GM21529 (cell line): ENCODE data around the gene CLSTN2.

ENCODE experiments used
- ATAC-seq: cut with Tn5 transposase; IDR thresholded peaks from one replicate; pipeline ENCODE4 v1.9.1; 2021; ENCODE audit not compliant: unreplicated experiment

Gene CLSTN2

DNA sequence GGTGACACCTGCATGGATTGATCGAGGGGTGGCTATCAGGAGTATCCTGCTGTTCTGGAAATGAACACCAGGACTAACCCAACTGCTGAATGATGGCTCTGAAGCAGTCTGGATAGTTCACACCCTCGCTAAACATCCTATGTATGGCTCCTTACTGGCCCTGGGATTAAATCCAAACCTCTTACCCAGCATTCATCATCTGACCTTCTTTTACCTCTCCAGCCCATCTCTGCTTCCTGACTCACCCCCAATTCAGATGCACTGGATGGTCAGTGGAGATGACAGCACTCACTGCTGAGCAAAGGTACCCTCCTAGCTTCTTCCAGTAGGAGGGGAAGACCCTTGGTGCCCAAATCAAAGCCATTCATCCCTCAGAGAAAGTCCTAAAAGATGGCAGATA is 507.6 kb downstream of the CLSTN2 start:
- ATAC-seq: no peak

DNA sequence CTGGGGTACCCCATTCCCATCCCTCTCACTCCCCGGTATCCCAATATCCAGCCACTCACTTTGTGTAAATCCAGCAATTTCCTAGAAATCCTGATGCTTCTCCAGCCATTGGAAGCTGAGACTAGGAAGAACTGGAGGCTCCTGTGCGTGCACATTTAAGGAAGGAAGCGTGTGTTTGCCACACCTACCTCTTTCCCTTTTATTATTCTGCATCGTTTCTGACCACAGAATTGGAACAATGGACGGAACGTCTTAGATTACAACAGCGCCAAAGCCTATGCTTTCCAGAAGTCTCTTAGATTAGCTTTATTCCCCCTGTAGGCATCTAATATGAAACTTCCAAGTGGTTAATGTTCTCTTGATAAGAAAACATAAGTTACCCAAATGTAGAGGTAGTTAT is 508.1 kb downstream of the CLSTN2 start:
- no peak for ATAC-seq

DNA sequence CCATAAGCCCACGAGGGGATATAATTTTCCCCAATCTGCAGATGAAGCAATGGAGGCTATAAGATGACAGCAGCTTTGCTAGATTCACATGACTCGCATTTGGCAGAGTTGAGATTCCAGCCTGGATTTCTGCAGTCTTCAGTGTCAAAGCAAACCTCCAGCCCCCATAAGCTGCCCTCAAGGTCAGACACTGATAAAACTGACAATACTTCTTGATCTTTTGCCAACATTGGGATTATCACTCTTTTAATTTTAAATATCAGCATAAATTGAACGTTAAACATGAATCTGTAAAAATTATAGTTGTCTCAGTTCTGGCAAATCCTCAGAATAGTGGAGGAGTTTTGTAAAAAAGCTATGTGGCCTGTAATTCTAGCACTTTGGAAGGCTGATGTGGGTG is 508.8 kb downstream of the CLSTN2 start:
- ATAC-seq: no peak

DNA sequence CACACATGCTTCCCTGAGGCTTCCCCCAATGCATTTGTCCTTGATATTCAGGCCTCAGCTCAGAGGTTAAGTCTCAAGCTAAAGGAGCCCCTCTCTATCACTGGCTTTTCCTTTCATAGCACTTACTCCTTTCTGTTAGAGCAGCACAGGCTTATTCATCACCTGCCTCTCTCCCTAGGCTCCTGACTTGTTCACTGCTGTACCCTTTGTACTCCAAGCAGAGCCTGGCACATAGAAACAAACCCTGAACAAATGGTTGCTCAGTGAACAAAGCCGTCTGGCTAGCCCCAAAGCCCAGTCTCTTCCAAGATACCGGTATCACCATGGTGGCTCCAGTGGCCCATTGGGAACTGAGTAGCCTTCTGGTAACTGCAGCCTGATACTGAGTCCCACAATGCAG is 511.7 kb downstream of the CLSTN2 start:
- ATAC-seq: no peak

DNA sequence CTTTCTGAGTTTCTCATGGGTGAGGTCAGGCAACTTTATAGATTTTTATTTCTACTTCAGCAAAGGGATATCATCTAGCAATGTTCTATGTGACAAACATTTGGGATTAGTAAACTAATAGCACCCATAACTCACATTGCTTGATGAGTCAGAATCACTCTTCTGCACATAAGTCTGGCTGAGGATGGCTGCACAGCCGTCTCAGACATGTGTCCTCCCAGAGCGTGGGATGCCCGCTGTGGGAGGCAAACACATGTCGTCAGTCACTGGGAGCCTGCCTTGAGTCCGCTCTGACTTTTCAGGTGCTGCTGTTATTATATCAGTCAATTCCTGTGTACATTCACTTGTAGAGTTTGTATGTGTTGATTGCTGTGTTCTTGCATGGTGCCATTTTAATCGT is 512.2 kb downstream of the CLSTN2 start:
- ATAC-seq: no peak

DNA sequence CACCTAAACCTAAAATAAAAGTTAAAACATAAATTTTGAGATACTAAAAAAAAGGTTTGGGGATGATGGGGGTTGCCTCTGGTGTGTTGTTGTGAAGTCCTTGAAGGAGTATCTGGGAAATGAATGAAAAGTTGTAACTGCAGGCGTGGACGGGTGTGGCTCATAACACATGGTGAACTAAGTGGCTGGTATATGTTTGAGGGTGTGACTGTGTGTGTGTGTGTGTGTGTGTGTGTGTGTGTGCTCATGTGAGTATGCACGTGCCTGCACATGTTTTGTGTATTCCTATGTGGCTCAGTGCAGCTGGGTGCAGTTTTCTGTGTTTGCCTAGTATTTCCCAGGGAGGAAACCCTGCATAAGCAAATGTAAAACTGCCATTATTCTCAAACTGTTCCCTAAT is 513.0 kb downstream of the CLSTN2 start:
- ATAC-seq: no peak

DNA sequence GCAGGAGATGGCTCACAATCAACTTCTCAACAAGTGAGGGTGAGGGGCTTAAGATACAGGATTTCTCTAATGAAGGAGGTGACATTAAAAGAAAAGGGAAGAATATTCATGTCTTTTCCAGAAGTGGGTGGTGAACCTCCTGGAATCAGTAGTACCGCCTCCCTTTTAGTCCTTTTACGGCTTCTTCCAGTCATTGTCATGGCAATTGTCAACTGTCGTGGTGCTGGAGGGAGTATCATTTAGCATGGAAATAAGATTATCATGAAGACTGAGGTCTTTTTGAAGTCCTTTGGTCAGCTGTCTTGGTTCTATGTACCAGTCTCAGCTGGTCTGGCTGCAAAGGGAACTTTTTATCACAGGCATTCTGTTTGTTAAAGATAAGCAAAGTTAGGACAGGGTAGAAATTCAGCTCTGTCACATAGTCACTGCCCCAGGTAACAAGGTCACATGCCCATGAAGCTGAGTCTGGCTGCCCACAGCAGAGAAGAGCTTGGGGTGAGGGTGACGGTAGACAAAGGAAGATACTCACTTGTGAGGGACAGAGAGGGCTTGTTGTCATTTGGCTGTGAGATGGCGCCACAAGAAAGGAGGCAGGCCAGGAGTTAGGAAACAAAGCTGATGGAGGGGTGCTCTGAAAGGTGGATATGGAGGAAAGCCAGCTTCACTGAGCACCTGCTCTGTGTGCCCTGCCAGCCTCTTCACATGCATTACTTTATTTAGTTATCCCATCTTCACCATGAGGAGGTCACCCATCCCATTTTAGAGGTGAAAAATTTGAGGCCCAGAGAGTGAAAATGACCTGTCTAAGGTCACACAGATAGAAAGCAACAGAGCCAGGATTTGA is 514.6 kb downstream of the CLSTN2 start:
- ATAC-seq: no peak

DNA sequence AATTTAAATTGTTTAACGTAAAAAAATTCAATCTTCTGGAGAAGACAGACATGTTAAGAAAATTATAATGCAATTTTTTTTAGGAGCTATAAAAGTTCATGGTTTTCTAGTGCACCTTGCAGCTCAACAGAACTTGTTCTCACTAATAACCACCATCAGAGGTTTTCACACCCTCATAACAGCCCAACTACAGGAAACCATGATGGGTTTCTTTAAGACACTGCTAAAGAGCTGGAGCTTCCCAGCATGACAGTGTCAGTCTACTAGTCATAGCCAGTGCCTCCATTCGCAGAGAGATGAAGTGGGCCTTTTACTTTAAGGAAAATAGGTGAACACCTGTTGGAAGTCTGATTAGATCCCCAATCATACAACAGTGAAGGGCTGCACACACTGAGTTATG is 518.8 kb downstream of the CLSTN2 start:
- no peak for ATAC-seq

DNA sequence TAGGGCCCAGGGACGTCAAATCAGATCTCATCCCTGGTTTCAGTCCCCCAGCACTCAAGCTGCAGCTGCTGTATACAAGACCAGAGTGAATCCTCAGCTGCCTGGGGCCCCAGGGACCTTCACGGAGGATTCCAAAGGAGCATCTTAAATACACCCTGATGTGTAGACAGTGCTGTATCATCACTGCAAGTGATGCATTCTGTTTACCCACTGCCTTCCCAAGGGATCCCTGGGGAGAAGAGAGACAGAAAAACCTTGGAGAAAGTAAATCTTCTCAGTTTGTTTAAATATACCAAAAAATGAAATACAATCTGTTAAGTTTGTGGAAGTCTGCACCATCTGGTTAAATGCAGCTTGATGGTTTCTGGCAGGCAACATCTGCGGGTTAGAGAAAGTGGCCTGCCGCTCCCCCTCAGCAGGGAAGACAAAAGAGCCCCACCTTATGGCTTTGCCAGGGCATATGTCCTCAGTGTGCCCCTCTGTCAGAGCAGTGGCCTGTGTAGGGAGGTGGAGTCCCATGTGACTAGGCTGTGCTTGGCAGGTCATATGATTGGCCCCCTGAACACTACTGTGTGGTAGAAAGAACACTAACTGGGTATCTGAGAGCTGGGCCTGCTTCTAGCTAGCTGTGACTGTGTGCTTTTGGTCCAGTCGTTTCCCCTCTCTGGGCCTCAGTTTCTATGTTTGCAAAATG is 520.7 kb downstream of the CLSTN2 start:
- ATAC-seq: no peak

DNA sequence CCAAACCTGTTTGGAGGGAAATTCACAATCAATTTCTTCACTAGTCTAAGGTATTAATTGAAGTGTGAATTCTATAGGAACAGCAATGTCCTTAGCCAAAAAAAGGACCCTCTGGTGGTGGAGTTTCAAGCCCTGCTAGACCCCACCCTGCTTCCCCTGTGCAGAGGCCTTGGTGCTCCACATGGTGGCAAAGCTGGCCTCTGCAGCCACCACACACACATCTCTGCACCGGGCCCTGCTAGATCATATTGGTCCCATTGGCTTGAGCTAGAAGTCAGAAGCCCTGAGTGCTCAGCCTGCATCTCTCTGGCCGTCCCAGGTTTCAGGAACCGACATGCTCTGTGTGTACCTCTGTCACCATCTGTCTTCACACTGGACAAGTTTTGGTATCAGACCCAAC is 522.0 kb downstream of the CLSTN2 start:
- ATAC-seq: no peak

DNA sequence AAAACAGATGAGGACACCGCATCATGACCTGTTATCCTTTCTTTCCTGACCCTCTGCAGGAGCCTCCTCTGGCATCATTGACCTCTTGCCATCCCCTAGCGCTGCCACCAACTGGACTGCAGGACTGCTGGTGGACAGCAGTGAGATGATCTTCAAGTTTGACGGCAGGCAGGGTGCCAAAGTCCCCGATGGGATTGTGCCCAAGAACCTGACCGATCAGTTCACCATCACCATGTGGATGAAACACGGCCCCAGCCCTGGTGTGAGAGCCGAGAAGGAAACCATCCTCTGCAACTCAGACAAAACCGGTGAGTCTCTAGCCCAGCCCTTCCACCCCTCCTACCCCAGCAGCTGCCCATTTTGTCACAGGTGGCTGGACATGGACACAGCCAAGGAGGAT is 524.5 kb downstream of the CLSTN2 start:
- no peak for ATAC-seq

DNA sequence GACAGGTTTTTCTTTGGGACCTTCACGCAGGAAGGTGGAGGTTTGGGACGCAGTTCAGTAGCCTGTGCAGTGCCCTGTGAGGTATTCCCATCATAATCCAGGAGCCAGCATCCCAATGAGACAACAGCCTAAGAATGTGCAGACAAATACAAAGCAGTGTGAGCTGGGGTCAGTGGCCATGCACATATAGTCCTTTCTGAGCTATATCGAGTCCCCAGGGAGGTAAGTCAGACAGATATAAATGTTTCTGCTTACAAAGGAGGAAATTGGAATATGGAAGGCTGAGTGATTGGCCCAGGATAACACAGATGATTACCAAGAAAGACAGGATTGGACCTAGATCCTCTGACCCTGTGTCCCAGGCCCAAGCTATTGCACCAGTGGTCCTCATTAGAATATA is 526.3 kb downstream of the CLSTN2 start:
- no peak for ATAC-seq

DNA sequence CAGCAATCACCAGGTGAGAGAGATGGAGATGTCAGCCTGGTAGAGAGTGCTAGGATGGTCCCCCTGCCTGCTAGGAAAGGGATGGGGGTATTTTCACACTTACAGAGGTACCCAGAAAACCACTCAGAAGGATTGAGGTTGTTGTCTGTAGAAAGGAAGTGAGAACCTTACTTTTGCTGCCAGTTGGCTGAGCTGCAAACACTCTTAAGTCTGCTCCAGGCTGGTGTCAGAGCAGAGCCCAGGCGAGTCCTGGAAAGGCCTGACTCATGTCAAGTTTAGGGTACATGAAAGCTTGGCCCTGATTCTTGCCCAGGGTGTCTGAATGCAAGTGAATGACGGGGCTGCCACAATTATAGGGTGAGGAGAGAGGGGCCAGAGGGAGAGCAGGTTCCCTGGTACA is 528.4 kb downstream of the CLSTN2 start:
- ATAC-seq: no peak

DNA sequence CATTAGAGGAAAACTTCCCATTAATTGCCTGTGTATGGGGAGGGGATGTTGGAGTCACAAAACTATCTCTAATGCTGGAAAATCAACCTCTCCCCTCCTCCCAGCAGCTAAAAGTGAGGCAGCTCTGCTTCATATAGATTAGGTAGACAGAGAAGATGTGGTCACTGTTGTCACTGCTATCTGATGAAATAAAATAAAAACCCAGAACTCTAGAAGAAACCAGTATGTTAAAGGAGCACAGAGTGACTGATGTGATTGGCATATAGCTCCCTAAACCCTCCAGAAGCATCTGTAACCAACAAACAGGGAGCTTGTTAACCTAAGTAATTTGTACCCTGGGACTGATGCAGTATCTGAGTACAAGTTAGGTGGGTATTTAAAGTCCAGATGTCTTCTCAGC is 531.0 kb downstream of the CLSTN2 start:
- ATAC-seq: no peak

DNA sequence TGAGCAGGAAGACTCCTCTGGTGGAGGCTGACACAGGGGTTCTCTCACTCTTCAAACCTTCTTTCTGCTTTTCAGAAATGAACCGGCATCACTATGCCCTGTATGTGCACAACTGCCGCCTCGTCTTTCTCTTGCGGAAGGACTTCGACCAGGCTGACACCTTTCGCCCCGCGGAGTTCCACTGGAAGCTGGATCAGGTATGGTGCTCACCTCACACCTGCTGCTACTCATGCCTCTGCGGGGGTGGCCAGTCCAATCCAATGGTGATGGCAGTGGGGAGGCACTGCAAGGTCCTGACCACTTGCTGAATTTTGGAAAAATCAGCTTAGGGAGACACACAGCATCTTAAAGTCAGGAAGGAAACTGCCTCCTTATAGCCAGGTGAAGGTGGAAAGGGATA is 531.5 kb downstream of the CLSTN2 start:
- ATAC-seq: no peak

DNA sequence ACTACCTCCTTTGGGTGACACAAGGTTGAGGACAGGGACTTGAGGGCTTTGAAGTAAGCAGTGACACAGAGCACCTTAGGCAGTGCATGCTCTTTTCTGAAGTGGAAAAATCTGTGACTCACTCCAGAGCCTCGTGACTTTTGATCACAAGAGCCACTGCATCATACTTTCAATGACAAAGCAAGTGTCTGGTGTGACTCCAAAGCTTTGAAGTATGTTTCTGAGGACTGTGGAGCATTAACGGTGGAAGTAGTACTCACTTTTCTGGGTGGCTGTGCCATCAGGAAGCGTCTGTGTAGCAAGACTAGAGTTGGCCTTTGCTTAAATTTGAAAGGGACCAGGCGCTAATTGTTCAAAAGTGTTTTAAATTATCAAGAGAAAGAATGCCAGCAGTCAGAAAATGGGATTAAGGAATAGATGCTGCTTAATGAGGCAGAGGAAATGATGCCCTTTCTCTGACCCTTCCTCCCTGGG is 532.2 kb downstream of the CLSTN2 start:
- ATAC-seq: no peak

DNA sequence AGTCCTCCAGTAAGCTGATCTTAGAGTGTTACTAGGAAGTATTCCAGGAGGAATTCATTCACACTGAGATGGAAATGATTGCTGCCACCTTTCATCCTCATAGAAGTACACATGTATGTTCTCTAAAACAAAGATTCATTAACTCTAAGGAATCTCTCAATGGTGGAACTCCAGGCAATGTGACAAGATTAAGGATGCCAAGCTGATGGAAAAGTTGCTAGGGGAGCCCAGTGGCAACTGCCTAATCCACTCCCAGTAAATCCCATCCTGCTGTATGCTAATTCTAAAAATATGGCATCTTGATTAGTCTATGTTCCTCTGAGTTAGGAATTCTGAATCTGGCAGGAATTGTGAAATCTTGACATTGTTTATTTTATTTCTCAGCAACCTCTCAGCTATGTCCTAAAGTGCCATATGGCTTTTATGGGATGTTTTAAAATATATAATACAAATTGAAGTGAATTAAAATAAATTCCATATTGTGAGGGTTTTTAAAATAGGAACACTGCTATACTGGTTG is 532.9 kb downstream of the CLSTN2 start:
- no peak for ATAC-seq

DNA sequence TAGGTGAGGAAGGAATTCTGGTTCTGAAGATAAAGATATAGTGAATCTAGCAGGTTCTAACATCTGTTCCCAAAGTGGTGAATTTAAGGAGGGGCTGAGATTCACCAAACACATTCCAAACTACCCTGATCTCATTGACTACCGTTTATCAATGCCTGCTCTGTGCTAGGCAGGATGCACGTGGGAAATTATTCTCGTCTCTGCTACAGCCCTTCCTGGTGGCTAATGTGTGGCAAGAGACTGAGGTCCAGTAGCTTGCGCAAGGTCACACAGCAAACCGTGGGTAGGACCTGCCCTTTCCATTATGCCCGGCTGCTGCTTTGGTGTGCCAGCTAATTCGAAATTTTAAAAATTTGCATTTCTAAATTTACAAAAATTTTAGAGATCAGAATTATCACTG is 533.4 kb downstream of the CLSTN2 start:
- ATAC-seq: no peak

DNA sequence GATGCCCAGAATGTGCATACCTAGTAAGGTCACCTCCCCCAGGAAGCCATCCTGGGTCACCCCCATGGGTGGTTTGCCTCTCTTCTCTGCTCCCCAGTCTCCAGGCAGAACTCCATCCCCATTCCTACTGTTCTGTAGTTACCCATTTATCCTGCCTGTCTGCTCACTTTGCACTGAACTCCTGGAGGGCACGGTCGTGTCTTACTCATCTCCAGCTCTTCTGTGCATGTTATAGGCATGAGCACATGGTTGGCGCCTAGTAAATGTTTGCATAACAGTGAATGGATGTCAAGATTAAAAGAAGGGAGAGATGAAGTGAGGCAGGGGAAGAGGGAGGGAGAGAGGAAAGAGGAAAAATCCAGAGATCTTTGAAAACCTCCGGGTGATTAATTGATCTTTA is 534.5 kb downstream of the CLSTN2 start:
- no peak for ATAC-seq

DNA sequence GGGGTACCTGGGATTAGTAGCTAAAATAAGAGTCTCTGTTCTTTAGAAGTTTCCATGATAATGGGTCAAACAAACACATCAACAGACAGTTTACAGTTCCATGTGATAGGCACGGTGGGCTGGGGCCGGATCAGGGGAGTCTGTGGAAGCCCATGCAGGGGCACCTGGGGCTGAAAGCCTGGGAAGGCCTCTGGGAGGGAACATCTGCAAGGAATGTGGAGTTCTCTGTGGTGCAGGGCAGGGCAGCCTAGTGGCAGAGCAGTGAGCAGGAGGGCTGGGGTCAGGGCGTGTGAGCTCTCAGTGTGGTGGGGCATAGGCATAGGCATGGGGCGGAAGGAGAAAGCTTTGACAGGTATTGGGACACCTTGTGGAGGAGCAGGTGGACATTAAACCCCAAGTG is 535.2 kb downstream of the CLSTN2 start:
- no peak for ATAC-seq

DNA sequence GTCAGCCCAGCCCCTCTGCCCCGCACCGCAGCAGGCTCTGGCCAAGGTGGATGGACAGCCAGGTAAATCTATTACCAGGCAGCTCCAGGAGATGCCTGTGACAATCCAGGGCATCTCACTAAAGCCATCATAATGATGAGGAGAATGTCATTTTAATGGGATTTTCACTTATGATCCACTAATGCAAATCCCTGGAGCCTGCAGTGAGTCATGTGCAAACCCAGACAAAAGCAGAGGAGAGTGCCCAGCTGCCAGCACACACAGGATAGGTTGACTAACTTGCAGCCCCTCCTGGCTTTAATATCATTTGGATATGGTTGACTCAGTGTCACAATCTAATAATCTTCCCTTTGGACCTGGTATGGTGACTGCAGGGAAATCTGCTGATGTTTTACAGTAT is 536.0 kb downstream of the CLSTN2 start:
- no peak for ATAC-seq

DNA sequence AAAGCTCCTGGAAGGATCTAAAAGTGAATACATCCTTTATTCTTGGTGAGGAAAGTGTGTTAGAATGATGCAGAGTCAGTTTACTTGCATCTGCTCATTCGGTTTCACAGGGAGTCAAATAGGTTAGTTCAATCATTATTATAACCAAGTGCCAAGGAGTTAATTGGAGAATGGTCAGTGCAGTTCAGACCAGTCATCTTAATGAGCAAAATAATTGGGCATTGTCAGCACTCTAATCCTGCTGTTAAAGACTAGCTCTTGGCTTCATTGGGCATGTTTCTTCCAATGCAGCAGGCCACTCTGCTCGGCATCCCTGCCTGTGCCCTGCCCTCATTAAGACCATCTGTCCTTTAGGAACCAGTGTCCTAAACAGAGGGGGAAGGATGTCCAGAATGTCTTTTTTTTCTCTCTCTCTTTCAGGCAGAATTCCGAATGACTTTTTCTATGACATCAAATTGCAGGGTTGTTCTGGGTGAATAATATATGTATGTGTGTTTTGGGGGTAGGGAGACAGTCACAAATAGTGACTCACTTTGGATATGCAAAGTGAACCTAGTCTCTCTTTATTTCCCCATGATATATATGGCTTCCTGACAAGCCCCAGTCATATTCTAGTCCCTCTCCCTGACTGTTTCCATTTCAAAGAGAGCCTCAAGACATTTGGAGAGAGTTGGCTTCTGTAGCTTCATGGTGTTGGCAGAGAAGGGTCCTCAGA is 537.5 kb downstream of the CLSTN2 start:
- ATAC-seq: no peak
